ENCODE data around the gene DRC7.

The DRC7 gene

DNA sequence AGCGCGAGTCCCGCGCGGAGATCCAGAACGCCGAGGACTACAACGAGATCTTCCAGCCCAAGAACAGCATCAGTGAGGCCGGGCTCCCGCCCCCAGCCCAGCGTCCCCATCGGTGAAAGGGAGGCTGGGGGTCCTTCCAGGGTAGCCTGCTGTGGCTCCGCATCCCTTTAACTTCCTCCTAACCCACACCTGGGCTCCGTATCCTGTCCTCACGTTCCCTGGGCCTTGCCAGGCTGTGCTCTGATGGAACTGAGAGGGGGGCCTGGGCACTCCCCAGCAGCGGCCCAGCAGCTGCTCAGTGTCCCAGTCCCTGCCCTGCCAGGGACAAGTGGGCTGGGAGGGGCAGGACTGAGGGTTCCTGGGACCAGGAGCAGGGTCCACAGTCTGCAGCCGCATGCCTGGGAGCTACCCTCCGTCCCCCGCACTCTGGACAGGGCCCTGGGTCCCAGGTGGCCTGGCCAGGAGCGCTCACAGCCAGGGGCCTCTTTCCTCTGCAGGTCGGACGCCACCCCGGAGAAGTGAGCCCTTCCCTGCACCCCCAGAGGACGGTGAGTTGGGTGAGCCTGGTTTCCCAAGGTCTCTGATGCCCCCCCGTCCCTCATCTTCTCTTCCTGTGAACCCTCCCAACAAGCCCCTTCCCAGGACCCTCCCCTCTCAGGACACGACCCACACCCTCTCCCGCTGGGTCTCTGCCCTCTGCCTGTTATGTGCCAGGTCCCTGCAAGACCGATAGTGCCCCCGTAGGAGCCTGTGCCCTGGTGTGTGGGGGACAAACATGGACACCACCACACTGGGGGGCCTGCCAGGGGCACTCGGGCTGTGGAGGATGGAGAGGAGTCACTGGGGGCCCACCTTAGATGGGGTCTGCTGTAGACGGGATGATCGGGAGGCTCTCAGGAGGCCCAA lies 59.1 kb downstream of the DRC7 start:
- Histone ChIP-seq H3K27me3 (ENCODE audit: control insufficient read depth, insufficient read depth, low read length) (no peaks in the 10 kb centered on the region), H3K4me2 (ENCODE audit: low read length) (no peak overlapping the region), H3K9ac (no peak overlapping the region), H2AFZ (no peak overlapping the region), H3K79me2 (no peaks in the 10 kb centered on the region), H3K27ac (no peak overlapping the region), H3K4me1 (no peaks in the 10 kb centered on the region), H3K4me3 (ENCODE audit: low read depth, low read length) (no peak overlapping the region), H3K9me3 (ENCODE audit: control insufficient read depth, low read length) (no peaks in the 10 kb centered on the region), H3K36me3 (ENCODE audit: control insufficient read depth, insufficient read depth, low read length) (no peaks in the 10 kb centered on the region)
- TF ChIP-seq, protein P1, sequence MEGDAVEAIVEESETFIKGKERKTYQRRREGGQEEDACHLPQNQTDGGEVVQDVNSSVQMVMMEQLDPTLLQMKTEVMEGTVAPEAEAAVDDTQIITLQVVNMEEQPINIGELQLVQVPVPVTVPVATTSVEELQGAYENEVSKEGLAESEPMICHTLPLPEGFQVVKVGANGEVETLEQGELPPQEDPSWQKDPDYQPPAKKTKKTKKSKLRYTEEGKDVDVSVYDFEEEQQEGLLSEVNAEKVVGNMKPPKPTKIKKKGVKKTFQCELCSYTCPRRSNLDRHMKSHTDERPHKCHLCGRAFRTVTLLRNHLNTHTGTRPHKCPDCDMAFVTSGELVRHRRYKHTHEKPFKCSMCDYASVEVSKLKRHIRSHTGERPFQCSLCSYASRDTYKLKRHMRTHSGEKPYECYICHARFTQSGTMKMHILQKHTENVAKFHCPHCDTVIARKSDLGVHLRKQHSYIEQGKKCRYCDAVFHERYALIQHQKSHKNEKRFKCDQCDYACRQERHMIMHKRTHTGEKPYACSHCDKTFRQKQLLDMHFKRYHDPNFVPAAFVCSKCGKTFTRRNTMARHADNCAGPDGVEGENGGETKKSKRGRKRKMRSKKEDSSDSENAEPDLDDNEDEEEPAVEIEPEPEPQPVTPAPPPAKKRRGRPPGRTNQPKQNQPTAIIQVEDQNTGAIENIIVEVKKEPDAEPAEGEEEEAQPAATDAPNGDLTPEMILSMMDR (IDR thresholded peaks at IDR 0.05): no peak

DNA sequence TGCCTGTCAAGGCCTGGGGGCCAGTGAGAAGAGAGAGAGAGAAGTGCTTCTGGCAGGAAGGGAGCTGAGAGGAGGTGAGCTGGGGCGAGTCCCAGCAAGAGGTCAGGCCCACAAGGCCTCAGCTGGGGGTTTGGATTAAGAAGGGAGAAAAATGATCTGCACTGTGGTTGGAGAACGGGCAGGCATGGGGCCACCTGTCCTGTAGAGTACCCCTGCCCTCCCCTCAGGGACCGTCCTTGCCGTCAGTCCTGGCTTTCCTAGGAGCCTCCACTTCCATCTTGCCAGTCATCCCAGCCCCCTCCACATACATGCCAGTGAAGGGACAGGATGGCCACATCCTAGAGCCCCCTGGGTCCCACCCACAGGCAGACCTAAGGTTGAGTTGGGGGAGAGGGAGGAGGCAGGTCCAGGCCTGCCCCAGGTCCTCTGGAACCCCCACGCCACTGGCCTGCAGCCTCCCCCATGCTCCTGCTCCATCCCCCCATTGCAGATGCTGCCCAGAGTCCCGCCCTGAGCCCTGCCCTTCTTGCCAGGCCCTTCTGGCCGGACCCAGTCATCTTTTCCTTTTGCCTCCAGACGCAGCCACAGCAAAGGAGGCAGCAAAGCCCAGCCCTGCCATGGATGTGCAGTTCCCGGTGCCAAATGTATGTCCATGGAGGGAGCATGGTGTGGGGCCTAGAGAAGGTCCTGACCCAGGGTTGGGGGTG lies 59.9 kb downstream of the DRC7 start:
- no peaks in the 10 kb centered on the region for H3K36me3 ChIP-seq (ENCODE audit: control insufficient read depth, insufficient read depth, low read length)
- no peak overlapping the region for H3K9ac ChIP-seq

DNA sequence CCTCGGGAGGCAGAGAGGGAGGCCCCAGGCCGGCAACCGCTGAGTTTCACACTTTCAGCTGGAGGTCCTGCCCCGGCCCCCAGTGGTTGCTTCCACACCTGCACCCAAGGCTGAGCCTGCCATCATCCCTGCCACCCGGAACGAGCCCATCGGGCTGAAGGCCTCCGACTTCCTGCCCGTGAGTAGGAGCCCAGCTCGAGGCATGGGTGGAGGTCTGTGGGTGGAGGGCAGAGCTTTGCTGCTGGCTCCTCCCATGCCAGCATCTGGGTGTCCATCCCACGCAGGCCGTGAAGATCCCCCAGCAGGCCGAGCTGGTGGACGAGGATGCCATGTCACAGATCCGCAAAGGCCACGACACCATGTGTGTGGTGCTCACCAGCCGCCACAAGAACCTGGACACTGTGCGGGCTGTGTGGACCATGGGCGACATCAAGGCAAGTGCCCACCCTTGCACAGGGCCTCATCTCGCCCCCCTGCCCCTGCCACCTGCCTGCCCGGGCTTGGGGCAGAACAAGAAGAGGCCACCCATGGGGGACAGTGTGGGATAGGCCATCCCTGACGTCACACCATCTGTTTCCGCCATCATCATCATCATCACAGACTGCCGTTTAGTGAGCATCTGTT lies 60.6 kb downstream of the DRC7 start:
- no peaks in the 10 kb centered on the region for H3K79me2 ChIP-seq
- H2AFZ ChIP-seq: no peak overlapping the region
- H3K4me1 ChIP-seq: no peaks in the 10 kb centered on the region
- no peak overlapping the region for H3K27ac ChIP-seq
- no peak overlapping the region for H3K4me2 ChIP-seq (ENCODE audit: low read length)
- no peak overlapping the region for H3K4me3 ChIP-seq (ENCODE audit: low read depth, low read length)
- H3K27me3 ChIP-seq (ENCODE audit: control insufficient read depth, insufficient read depth, low read length): no peaks in the 10 kb centered on the region
- H3K36me3 ChIP-seq (ENCODE audit: control insufficient read depth, insufficient read depth, low read length): no peaks in the 10 kb centered on the region
- no peak overlapping the region for H3K9ac ChIP-seq
- no peaks in the 10 kb centered on the region for H3K9me3 ChIP-seq (ENCODE audit: control insufficient read depth, low read length)
- TF ChIP-seq, protein P1 (IDR thresholded peaks at IDR 0.05): no peak

More for the DNA sequence above, 59.9 kb downstream of the DRC7 start:
- no peak overlapping the region for H3K4me2 ChIP-seq (ENCODE audit: low read length)
- no peak overlapping the region for H3K4me3 ChIP-seq (ENCODE audit: low read depth, low read length)
- no peaks in the 10 kb centered on the region for H3K9me3 ChIP-seq (ENCODE audit: control insufficient read depth, low read length)
- no peaks in the 10 kb centered on the region for H3K4me1 ChIP-seq
- H3K27ac ChIP-seq: no peak overlapping the region
- H3K79me2 ChIP-seq: no peaks in the 10 kb centered on the region
- H2AFZ ChIP-seq: no peak overlapping the region
- no peaks in the 10 kb centered on the region for H3K27me3 ChIP-seq (ENCODE audit: control insufficient read depth, insufficient read depth, low read length)
- TF ChIP-seq, protein P1 (IDR thresholded peaks at IDR 0.05): no peak

DNA sequence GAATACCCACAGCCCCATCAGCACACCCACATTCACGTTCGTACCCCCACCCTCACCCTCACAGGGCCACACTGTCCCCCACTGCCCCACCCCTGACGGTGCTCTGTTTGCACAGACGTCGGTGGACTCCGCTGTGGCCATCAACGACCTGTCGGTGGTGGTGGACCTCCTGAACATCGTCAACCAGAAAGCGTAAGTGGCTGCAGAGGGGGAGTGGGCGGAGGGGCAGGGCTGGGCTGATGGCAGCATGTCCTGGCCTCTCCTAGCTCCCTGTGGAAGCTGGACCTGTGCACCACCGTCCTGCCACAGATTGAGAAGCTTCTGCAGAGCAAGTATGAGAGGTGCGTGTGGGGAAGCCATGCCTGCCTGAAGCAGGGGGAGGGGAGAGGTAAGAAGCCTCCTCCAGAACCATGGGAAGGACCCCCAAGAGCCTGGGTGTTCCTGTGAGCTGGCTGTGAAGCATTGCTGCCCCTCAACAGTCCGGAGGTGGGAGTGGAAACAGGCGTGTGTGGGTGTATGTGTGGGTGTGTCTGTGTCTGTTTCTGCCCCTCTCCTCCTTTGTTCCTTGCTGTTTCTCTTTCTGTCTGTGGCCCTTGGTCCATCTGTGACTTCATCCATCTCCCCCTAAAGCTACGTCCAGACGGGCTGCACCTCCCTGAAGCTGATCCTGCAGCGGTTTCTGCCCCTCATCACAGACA lies 61.3 kb downstream of the DRC7 start:
- Histone ChIP-seq H2AFZ (no peak overlapping the region), H3K4me2 (ENCODE audit: low read length) (no peak overlapping the region), H3K4me3 (ENCODE audit: low read depth, low read length) (no peak overlapping the region), H3K36me3 (ENCODE audit: control insufficient read depth, insufficient read depth, low read length) (no peaks in the 10 kb centered on the region), H3K9me3 (ENCODE audit: control insufficient read depth, low read length) (no peaks in the 10 kb centered on the region), H3K27me3 (ENCODE audit: control insufficient read depth, insufficient read depth, low read length) (no peaks in the 10 kb centered on the region), H3K9ac (no peak overlapping the region), H3K79me2 (no peaks in the 10 kb centered on the region), H3K27ac (no peak overlapping the region), H3K4me1 (no peaks in the 10 kb centered on the region)
- TF ChIP-seq, protein P1 (IDR thresholded peaks at IDR 0.05): no peak

Measured in parathyroid adenoma (tissue), 2 donors.